Activated CD4-positive, alpha-beta T cell treated with anti-CD3 and anti-CD28 coated beads, Interleukin-2, amount 50 U/mL, for 24 hours (primary cell): ENCODE measurements around the gene MACROD2.

Source experiments
- DNase-seq, 2 donors: peaks; one replicate each; pipeline ENCODE4 v3.0.0-alpha.2; 2020; ENCODE audit warnings: low read depth in 1 of 2, low spot score in 1 of 2

The MACROD2 gene

DNA sequence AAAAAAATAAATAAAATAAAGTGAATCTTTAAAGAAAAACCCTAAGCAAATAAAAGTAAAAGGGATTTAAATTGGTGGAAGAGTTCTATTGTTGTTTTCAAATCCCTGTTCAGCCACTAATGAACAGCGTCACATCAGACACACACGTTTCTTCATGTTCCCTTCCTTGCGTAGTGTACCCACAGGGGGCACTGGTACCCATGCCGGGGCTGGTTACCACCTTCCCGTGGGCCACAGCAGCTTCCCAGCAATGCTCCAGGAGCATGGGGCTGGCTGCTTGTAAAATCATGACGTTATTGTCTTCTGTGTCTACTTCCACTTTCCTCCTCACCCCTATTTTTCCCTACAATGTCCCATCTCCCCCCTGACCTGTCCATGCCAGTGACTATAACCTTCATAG lies 1589.2 kb downstream of the MACROD2 start:
- DNase-seq, result no peak

GRCh38 chr20:15593081-15593480 lies 1597.8 kb downstream of the MACROD2 start:
- DNase-seq, result no peak

DNA sequence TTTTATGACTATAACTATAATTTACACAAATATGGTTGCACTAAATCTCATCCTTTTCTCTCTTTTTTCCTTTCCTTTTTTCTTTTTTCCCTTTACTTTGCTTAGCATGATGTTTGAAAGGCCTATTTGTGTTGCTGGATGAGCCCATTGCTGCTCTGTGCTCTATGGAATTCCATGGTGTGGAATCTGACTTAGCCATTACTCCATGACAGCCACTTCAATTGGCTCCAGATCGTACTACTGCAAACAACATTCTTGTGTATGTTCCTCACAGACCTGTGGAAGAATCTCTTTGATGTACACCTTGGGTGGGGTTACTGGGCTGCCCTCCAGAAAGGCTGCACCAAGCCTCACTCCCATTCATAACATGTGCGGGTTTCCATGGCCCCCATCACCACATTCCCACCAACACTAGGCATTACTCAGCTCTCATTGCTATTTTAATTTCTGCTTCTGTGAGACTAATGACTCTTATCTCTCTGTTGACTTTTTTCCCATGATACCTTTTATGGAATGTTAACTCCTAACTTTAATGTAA lies 1598.9 kb downstream of the MACROD2 start:
- no peak for DNase-seq

- no peak for DNase-seq
Measured at GRCh38 chr20:15596220-15596890, 1601.0 kb downstream of the MACROD2 start.

- DNase-seq, result no peak
Measured at GRCh38 chr20:15597306-15597705, 1602.0 kb downstream of the MACROD2 start.

DNA sequence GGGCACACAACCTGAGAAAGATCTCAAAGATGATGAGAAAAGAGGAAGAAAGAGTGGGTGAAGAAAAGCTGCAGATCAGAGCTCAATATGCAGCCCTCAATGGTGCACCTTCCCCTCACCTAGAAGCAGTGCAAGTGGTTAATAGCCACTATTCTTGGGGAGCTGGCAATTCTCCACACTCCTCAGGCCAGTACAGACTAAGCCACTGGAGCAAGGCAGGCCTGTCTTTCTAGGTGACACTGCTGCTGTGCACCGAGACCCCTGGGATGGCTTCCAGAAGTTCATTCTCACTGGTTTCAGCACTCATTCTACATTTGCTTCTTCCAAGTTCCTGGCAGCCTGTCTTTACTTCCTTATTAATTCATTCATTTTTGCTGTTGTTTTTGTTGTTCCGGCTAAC lies 1604.6 kb downstream of the MACROD2 start:
- no peak for DNase-seq

GRCh38 chr20:15600565-15600964 lies 1605.2 kb downstream of the MACROD2 start:
- DNase-seq, result no peak

- DNase-seq, result no peak
Measured at GRCh38 chr20:15603506-15603905, 1608.2 kb downstream of the MACROD2 start.

GRCh38 chr20:15603978-15604805 lies 1608.9 kb downstream of the MACROD2 start:
- DNase-seq, result no peak

GRCh38 chr20:15609921-15610320 lies 1614.6 kb downstream of the MACROD2 start:
- DNase-seq, result no peak

DNA sequence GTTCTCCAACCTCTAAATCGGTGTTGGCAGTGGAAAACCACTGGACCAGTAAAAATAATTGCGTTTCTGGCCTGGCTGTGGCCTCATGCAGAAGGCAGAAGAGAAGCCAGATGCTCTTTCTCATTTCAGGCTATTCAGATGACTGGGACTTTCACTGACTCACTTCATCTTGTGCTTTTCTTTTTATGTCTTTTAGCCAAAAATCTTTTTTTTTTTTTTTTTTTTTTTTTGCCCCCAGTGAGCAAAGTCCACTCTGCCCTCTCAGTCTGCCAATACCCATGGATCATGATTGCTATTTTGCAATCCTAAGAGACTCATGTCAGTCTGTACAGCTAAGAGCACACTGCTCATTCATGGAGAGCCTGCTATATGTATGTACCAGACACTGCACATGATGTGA lies 1615.5 kb downstream of the MACROD2 start:
- no peak for DNase-seq

DNA sequence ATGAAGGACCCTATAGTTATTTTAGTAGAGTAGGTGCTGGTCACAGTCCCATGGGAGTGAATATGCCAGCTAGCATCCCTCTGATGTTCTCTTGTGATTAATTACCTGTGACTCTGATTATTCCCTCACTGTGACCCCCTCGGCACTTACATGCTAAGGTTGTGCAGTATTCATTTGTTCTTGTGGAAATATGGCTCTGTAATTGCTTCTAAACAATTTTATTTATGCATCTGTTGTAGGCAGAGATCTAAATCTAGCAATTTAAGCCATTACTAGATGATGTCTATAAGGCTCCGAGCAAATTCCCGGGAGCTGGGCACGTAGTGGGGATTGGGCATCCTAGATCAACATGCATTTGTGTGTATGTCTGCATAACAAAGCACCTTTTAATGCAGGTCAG lies 1616.2 kb downstream of the MACROD2 start:
- no peak for DNase-seq

DNA sequence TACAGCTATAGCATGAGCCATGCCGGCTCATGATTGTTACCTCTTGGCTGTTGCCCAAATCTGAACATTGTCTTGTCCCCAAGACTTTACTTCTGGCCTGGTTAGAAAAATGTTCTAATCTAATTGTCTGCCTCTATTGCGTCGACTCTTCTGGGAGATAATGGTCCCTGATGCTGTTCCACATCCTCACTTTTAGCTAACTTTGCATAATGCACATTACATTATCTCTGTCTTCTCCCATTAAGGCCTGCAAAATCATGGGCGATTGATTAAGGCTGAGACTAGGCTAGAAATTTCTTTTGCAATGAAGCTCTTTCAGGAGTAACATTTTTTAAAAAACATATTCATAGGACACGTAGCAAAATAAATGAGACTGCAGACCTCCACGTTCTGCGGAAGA lies 1616.9 kb downstream of the MACROD2 start:
- DNase-seq, result no peak

- DNase-seq, result no peak
Measured at GRCh38 chr20:15612769-15613168, 1617.5 kb downstream of the MACROD2 start.

DNA sequence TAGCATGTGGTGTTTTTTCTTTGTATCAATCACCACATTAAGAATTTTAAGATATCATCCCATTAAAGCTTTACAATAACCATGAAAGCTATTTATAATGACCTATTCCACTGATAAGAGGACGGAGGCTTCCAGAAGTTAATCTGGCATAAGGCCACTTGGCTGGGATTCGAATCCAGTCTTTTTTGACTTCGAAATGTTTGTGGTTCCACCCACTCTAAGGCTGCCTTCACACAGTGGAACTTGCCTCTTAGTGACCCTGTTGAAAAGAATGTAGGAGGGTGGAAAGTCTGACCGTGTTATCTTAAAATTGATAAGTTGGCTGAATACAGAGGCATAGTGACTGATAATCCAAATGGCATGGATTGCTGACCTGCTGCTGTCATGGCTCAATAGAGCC lies 1618.2 kb downstream of the MACROD2 start:
- DNase-seq, result no peak

GRCh38 chr20:15616626-15617025 lies 1621.3 kb downstream of the MACROD2 start:
- no peak for DNase-seq

DNA sequence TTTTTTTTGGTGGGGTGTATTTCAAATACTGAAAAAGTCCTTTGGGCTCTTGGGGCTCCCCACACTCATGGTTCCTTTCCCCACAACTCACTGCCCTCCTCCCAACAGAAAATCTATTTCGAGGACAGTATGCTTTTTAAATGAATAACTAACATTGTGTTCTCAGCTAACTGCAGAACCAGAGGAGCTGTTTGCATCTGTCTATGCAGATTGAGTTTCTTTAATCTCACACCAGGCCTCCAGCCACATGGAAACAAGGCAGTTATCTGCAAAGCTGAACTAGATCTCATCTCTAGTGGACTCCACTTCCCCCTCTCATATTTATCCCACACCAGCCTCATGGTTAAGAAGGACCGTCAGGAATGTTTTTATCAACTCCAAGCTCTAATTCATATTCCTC lies 1622.8 kb downstream of the MACROD2 start:
- no peak for DNase-seq

GRCh38 chr20:15618912-15619311 lies 1623.6 kb downstream of the MACROD2 start:
- no peak for DNase-seq

DNA sequence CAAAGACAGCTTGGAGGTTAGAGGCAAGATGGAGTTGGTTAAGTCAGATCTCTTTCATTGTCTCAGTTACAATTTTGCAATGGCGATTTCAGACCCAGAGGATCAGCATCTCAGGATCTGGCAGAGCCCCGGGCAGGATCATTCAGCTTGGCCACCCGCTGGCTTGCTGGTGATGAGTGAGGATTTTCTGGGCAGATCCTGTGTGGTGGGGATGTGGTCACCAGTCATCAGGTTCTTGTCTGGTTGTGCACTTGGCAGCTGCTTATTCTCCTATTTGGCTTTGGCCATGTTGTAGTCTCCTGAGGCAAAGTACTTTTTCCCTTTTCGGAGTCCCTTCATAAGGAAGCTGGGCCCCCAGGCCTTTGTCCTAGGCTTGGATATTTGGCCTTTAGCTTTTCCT lies 1624.0 kb downstream of the MACROD2 start:
- DNase-seq, result no peak

DNA sequence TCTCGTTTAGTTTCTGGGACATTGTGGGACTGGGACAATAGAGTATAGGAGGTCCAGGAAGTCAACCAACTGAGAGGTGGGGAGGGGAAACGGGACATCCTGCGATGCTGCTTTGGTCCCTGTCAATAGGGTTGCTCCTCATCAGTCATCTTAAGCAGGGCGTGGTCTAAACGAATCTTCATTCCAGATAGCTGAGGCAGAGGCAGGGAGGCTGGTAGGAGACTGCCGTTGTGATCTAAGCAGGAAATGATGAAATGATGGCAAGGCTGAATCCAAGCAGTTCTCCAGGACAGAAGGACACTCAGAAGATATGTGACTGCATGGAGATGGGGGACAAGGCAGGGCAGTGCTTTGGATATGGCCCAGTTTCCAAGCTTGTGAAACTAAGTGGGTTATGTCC lies 1624.5 kb downstream of the MACROD2 start:
- DNase-seq, result no peak

DNA sequence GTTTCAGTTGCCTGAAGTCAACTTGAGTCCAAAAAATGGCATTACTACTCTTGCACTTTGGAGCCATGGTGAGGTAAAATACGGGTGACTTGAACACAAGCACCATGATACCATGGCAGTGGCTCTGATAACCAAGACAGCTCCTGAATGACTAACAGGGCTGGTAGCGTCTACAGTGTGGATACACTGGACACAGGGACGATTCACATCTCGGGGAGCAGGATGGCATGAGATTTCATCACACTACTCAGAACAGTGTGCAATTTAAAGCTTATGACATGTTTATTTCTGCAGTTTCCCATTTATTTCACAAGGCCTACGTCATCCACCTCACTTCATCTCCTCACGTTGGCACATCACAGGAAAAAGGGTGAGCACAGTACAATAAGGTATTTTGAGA lies 1627.1 kb downstream of the MACROD2 start:
- no peak for DNase-seq

- DNase-seq, result no peak
Measured at GRCh38 chr20:15623215-15623614, 1627.9 kb downstream of the MACROD2 start.
